Tibial nerve (tissue), 4 donors: Measurements from ENCODE around the gene GDF15.

Experiments used
- EP300 ChIP-seq, 2 donors: sonication (generic); formaldehyde crosslinking; IDR thresholded peaks; one replicate each; pipeline ENCODE4 v1.6.1; 2017; ENCODE audit warnings: antibody characterized with exemption in 2 of 2, mild to moderate bottlenecking in 1 of 2
- POLR2A ChIP-seq, 2 donors: fragments of 450-650 bp; IDR thresholded peaks; one replicate each; pipeline ENCODE4 v1.6.1; 2017; ENCODE audit warnings: antibody characterized with exemption in 2 of 2, mild to moderate bottlenecking in 2 of 2, moderate library complexity in 2 of 2
- TF ChIP-seq, protein P1 (sequence below), 5 experiments: fragments of 200-600 bp in 3 of 5; fragments of 450-650 bp in 2 of 5; sonication (generic) in 3 of 5; IDR thresholded peaks; one replicate each; pipeline ENCODE4 v1.5.1; 2016 to 2019; ENCODE audit warnings: antibody characterized with exemption in 5 of 5, mild to moderate bottlenecking in 3 of 5, moderate library complexity in 2 of 5

GRCh38 chr19:18399008-18399407, 13.1 kb downstream of the GDF15 start:
- TF ChIP-seq POLR2A (IDR thresholded peaks at IDR 0.05): no peak
- TF ChIP-seq, protein P1, sequence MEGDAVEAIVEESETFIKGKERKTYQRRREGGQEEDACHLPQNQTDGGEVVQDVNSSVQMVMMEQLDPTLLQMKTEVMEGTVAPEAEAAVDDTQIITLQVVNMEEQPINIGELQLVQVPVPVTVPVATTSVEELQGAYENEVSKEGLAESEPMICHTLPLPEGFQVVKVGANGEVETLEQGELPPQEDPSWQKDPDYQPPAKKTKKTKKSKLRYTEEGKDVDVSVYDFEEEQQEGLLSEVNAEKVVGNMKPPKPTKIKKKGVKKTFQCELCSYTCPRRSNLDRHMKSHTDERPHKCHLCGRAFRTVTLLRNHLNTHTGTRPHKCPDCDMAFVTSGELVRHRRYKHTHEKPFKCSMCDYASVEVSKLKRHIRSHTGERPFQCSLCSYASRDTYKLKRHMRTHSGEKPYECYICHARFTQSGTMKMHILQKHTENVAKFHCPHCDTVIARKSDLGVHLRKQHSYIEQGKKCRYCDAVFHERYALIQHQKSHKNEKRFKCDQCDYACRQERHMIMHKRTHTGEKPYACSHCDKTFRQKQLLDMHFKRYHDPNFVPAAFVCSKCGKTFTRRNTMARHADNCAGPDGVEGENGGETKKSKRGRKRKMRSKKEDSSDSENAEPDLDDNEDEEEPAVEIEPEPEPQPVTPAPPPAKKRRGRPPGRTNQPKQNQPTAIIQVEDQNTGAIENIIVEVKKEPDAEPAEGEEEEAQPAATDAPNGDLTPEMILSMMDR (IDR thresholded peaks at IDR 0.05): no peak
- peak in 1 of 2 donors; percentile 60 for TF ChIP-seq EP300 (IDR thresholded peaks at IDR 0.05)
